ENCODE measurements around the gene BRIX1. TPM values are rescaled to one million over a fixed set of nuclear protein-coding genes. Genes with fewer than 3 reads are reported as not detected.
A peak's percentile ranks its signal among the peaks of the same experiment; 100 is the strongest.

Gene BRIX1
- total RNA-seq, 1 donor from 2014 or later: 29.0 TPM

DNA sequence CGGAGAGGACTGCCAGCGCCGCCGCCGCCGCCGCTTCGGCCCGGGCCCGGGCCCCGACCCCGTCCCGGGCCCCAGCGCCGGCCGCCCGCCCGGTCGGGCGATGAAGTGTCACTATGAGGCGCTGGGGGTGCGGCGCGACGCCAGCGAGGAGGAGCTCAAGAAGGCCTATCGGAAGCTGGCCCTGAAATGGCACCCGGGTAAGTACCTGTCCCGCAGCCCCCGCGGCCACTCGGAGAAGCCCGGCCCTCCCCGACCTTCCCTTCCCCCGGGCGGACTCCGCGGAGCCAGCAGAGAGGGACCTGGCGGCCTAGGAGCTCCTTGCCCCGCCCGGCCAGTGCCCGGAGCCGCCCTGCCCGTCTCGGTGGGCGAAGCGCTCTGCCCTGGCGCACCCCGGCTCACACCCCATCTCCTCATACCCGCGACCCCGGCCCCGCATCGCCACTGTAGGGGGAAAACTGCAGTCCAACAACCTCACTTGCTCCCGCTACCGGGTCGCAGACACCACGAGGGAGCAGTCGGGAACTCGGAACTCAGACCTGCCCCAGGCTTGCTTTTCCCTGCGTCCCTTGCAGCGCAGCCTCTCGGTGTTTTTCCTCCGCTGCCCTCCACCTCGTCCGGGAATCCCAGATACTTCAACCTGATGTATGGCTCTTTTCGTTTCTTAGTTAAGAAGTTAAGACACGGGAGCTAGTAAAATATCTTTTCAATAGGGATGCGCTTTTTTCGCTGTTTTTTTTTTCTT is 14.4 kb downstream of the BRIX1 start:
- H3K27me3 ChIP-seq (ENCODE audit: control insufficient read depth, insufficient read depth, low read length): no peaks in the 10 kb centered on the region
- H3K36me3 ChIP-seq (ENCODE audit: control insufficient read depth, insufficient read depth, low read length): peaks cover 5% of the 10 kb centered on the region
- DNase-seq (ENCODE audit: low read depth): peak; percentile 68
- FAIRE-seq: no peak
- TF ChIP-seq, protein P1, sequence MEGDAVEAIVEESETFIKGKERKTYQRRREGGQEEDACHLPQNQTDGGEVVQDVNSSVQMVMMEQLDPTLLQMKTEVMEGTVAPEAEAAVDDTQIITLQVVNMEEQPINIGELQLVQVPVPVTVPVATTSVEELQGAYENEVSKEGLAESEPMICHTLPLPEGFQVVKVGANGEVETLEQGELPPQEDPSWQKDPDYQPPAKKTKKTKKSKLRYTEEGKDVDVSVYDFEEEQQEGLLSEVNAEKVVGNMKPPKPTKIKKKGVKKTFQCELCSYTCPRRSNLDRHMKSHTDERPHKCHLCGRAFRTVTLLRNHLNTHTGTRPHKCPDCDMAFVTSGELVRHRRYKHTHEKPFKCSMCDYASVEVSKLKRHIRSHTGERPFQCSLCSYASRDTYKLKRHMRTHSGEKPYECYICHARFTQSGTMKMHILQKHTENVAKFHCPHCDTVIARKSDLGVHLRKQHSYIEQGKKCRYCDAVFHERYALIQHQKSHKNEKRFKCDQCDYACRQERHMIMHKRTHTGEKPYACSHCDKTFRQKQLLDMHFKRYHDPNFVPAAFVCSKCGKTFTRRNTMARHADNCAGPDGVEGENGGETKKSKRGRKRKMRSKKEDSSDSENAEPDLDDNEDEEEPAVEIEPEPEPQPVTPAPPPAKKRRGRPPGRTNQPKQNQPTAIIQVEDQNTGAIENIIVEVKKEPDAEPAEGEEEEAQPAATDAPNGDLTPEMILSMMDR (IDR thresholded peaks at IDR 0.05; ENCODE audit: insufficient read depth, low read length, severe bottlenecking): no peak
- H3K4me3 ChIP-seq (ENCODE audit: low read depth, low read length): peak overlapping the region; percentile 97

DNA sequence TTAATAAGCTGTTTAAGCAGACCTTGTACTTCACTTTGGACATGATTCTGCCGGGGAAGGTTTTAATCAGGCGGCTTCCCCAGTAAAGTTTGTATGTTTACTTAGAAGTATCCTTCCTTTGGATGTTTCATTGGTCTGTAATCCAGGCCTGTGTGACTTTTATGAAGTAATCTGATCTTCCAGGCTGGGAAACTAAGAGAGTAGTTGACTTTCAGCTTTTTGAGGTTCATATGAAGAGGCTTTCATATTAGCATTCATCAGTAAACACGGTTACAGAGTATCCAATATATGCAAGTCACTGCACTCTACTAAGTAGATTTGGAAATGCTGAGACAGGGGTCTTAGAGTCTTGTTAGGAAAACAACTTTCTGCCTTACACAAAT is 14.9 kb downstream of the BRIX1 start:
- Histone ChIP-seq H3K4me3 (ENCODE audit: low read depth, low read length) (peak overlapping the region; percentile 97), H3K36me3 (ENCODE audit: control insufficient read depth, insufficient read depth, low read length) (peaks cover 2% of the 10 kb centered on the region), H3K27me3 (ENCODE audit: control insufficient read depth, insufficient read depth, low read length) (no peaks in the 10 kb centered on the region)
- no peak for DNase-seq (ENCODE audit: low read depth)
- TF ChIP-seq, protein P1 (IDR thresholded peaks at IDR 0.05; ENCODE audit: insufficient read depth, low read length, severe bottlenecking): no peak
- FAIRE-seq: no peak

DNA sequence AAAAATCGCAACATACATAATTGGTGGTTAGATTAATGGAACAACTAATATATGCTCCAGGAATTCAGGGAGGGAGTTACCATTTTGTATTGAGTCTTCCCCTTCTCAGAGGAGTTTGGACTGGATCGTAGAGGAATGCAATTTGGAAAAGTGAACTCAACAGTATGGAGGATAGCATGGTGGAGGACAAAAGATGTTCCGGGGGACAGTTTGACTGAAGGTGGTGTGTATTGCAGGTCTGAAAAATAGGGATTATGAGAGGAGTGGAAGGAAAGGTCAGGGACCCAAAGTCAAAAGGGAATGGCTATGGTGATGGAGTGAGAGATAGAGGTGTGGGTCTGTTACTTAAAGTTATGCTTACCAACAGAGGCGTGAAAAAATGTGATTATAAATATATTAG is 15.4 kb downstream of the BRIX1 start:
- TF ChIP-seq, protein P1 (IDR thresholded peaks at IDR 0.05; ENCODE audit: insufficient read depth, low read length, severe bottlenecking): no peak
- Histone ChIP-seq H3K27me3 (ENCODE audit: control insufficient read depth, insufficient read depth, low read length) (no peaks in the 10 kb centered on the region), H3K36me3 (ENCODE audit: control insufficient read depth, insufficient read depth, low read length) (peaks cover 1% of the 10 kb centered on the region), H3K4me3 (ENCODE audit: low read depth, low read length) (peak overlapping the region; percentile 97)
- no peak for DNase-seq (ENCODE audit: low read depth)
- FAIRE-seq: no peak

- no peaks in the 10 kb centered on the region for H3K27me3 ChIP-seq (ENCODE audit: control insufficient read depth, insufficient read depth, low read length)
- TF ChIP-seq, protein P1 (IDR thresholded peaks at IDR 0.05; ENCODE audit: insufficient read depth, low read length, severe bottlenecking): no peak
- peaks cover 7% of the 10 kb centered on the region for H3K36me3 ChIP-seq (ENCODE audit: control insufficient read depth, insufficient read depth, low read length)
- DNase-seq (ENCODE audit: low read depth) (no peak), FAIRE-seq (no peak)
- no peak overlapping the region for H3K4me3 ChIP-seq (ENCODE audit: low read depth, low read length)
Observed at GRCh38 chr5:34932947-34933346, 17.4 kb downstream of the BRIX1 start.

- peak; percentile 36 for FAIRE-seq
Observed at GRCh38 chr5:34941936-34942335, 26.4 kb downstream of the BRIX1 start.

More at GRCh38 chr5:34941936-34942335, 26.4 kb downstream of the BRIX1 start:
- Histone ChIP-seq H3K36me3 (ENCODE audit: control insufficient read depth, insufficient read depth, low read length) (peaks cover 9% of the 10 kb centered on the region), H3K4me3 (ENCODE audit: low read depth, low read length) (no peak overlapping the region), H3K27me3 (ENCODE audit: control insufficient read depth, insufficient read depth, low read length) (no peaks in the 10 kb centered on the region)
- no peak for DNase-seq (ENCODE audit: low read depth)
- TF ChIP-seq, protein P1 (IDR thresholded peaks at IDR 0.05; ENCODE audit: insufficient read depth, low read length, severe bottlenecking): no peak
